Retinal pigment epithelial cell (primary cell): ENCODE data around the gene CD72.
A peak's percentile ranks its signal among the peaks of the same experiment; 100 is the strongest.

Source experiments
- DNase-seq: peaks from one replicate; pipeline ENCODE4 v3.0.0-alpha.2; 2010; ENCODE audit warnings: low read depth
- H3K4me3 ChIP-seq: 2 replicates; pipeline ENCODE4 v1.5.1; 2011; ENCODE audit warnings: mild to moderate bottlenecking, low read length, control low read depth, moderate library complexity
- CTCF ChIP-seq: conservative IDR thresholded peaks from 2 replicates; pipeline ENCODE4 v1.5.1; 2011; ENCODE audit warnings: low read depth, low read length, control low read depth, inconsistent platforms

CD72 gene

GRCh38 chr9:35618325-35618727 is at the start of gene CD72:
Gene CD72, minus strand, starts transcription at chr9:35618413. Its CDS starts 110 bp downstream, at chr9:35618303.
- no peak for TF ChIP-seq CTCF
- no peak for DNase-seq
- peak within 1 kb of the TSS; percentile 46 for H3K4me3 ChIP-seq

GRCh38 chr9:35667939-35668338 is 49.7 kb upstream of the CD72 start:
- no peak for DNase-seq
- no peak overlapping the region for H3K4me3 ChIP-seq
- TF ChIP-seq CTCF = no peak

GRCh38 chr9:35666549-35666948 is 48.3 kb upstream of the CD72 start:
- no peak for DNase-seq
- H3K4me3 ChIP-seq = no peak overlapping the region
- no peak for TF ChIP-seq CTCF

- peak overlapping the region; percentile 56 for H3K4me3 ChIP-seq
- no peak for DNase-seq
- TF ChIP-seq CTCF = no peak
These were observed 47.8 kb upstream of the CD72 start for GRCh38 chr9:35666045-35666444.

GRCh38 chr9:35665471-35665818 is 47.2 kb upstream of the CD72 start:
- no peak for TF ChIP-seq CTCF
- no peak for DNase-seq
- H3K4me3 ChIP-seq = peak overlapping the region; percentile 56

GRCh38 chr9:35664531-35665470 is 46.6 kb upstream of the CD72 start, which contains the start of gene ARHGEF39:
Gene ARHGEF39, minus strand, starts transcription at chr9:35665195. Its CDS starts 26 bp downstream, at chr9:35665169.
- no peak for DNase-seq
- H3K4me3 ChIP-seq = peak within 1 kb of the TSS; percentile 56

More at GRCh38 chr9:35664531-35665470, 46.6 kb upstream of the CD72 start, which contains the start of gene ARHGEF39:
- TF ChIP-seq CTCF = peak; percentile 18
